ENCODE results near the gene CCDC97. TPM values are rescaled to one million over a fixed set of nuclear protein-coding genes. Genes with fewer than 3 reads are reported as not detected.
"Not testable (repeated sequence)": the region's sequence is repeated elsewhere in the genome, so short reads cannot be mapped to it uniquely, and the experiment has no call there.

Gene CCDC97
- polyA plus RNA-seq, 1 of the 3 experiments (the other 2 are of a cell fraction) = 9.6 TPM

DNA sequence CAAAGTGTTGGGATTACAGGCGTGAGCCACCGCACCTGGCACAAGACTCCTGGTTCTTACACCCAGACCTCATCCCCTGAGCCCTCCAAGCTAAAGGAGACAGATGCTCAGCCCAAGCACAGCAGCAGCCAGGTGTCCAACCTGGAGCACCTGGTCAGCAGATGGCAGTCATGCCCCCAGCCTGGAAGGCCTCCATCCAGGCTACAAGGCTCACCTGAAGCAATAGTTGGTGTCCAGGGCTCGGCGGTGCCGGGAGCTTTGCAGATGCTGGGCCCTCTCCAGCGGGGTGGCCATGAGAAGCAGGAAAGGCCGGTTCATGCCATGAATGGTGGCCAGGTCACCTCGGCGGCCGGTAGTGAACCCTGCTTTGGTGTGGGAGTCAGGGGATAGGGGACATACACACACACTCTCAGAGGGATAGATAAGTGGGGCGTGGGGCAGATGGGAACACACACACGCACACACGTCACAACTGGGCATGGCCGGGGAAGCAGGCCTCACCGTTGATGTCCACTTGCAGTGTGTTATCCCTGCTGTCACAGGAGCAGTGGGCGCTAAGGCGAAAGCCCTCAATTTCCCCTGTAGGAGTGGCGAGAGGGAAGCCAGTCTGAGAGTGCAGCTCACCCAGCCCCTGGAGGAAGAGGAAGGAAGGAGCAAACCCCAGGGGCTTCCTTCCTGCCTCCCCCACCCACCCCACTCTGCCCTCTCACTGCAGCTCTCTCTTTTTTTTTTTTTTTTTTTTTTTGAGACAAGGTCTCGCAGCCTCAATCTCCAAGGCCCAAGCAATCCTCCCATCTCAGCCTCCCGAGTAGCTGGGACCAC is 31.9 kb downstream of the CCDC97 start:
- POLR2A ChIA-PET = no interaction called here
- no peaks in the 10 kb centered on the region for H3K9me2 ChIP-seq
- peak; percentile 8 for DNase-seq
- no peaks in the 10 kb centered on the region for H3K4me1 ChIP-seq (ENCODE audit: control insufficient read depth in 1 of 2, insufficient read depth in 2 of 2, low read depth in 1 of 2, low read length in 1 of 2)
- no peaks in the 10 kb centered on the region for H3K9me3 ChIP-seq
- H3K9ac ChIP-seq = no peak overlapping the region
- no peak overlapping the region for H3K4me2 ChIP-seq
- H3K36me3 ChIP-seq (replicated peaks in 1 of 2; ENCODE audit: control insufficient read depth in 1 of 2, insufficient read depth in 2 of 2, low read length in 1 of 2) = peaks cover 9 to 76% of the 10 kb centered on the region in 2 experiments
- H3K27me3 ChIP-seq (ENCODE audit: insufficient read depth) = no peaks in the 10 kb centered on the region
- no peak overlapping the region for H3K4me3 ChIP-seq (ENCODE audit: low read depth in 2 of 2, low read length in 1 of 2)
- peaks cover 26% of the 10 kb centered on the region for H3F3A ChIP-seq (replicated peaks; ENCODE audit: insufficient read depth)
- H3K79me2 ChIP-seq (ENCODE audit: insufficient read depth) = peaks cover 96% of the 10 kb centered on the region
- no peak overlapping the region for H2AFZ ChIP-seq (ENCODE audit: low read depth)
- WGBS (ENCODE audit: low lambda C conversion rate) = 98% methylated on average over 16 of the region's 20 CpGs
- H3K27ac ChIP-seq (ENCODE audit: low read depth in 2 of 2, low read length in 1 of 2) = no peak overlapping the region
- CTCF ChIA-PET = interaction anchor here (0.6 to 1.8 kb wide), 3 partner anchors 11 to 20 kb away, joined by 3 to 6 read pairs (median 3); no protein-coding TSS in a partner anchor
- H4K20me1 ChIP-seq (ENCODE audit: insufficient read depth) = peaks cover 91% of the 10 kb centered on the region
- TF ChIP-seq NFIC (IDR thresholded peaks at IDR 0.05; ENCODE audit: borderline replicate concordance) = no peak
- TF ChIP-seq, protein P1, sequence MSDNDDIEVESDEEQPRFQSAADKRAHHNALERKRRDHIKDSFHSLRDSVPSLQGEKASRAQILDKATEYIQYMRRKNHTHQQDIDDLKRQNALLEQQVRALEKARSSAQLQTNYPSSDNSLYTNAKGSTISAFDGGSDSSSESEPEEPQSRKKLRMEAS (IDR thresholded peaks at IDR 0.05; ENCODE audit: low read depth) = no peak
- TF ChIP-seq, protein P2, sequence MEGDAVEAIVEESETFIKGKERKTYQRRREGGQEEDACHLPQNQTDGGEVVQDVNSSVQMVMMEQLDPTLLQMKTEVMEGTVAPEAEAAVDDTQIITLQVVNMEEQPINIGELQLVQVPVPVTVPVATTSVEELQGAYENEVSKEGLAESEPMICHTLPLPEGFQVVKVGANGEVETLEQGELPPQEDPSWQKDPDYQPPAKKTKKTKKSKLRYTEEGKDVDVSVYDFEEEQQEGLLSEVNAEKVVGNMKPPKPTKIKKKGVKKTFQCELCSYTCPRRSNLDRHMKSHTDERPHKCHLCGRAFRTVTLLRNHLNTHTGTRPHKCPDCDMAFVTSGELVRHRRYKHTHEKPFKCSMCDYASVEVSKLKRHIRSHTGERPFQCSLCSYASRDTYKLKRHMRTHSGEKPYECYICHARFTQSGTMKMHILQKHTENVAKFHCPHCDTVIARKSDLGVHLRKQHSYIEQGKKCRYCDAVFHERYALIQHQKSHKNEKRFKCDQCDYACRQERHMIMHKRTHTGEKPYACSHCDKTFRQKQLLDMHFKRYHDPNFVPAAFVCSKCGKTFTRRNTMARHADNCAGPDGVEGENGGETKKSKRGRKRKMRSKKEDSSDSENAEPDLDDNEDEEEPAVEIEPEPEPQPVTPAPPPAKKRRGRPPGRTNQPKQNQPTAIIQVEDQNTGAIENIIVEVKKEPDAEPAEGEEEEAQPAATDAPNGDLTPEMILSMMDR (IDR thresholded peaks at IDR 0.05) = no peak

DNA sequence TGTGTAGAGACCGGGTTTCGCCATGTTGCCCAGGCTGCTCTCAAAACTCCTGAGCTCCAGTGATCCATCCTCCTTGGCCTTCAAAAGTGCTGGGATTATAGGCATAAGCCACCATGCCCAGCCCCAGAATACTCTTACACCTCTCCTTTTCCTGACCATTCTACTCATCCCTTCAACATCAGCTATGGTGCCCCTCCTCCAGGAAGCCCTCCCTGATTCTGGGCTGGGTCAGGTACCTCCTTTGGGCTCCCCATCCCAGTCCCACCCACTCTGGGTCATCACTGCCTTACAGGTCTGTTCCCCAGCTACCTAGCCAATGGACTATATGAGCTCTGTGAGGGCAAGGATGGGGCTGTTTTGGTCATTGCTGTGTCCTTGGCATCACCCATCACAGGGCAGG is 34.2 kb downstream of the CCDC97 start:
- TF ChIP-seq, protein P3, sequence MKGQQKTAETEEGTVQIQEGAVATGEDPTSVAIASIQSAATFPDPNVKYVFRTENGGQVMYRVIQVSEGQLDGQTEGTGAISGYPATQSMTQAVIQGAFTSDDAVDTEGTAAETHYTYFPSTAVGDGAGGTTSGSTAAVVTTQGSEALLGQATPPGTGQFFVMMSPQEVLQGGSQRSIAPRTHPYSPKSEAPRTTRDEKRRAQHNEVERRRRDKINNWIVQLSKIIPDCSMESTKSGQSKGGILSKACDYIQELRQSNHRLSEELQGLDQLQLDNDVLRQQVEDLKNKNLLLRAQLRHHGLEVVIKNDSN (IDR thresholded peaks at IDR 0.05; ENCODE audit: borderline replicate concordance, low read depth) = no peak
- no peak for TF ChIP-seq JUND (IDR thresholded peaks at IDR 0.05)
- no peak overlapping the region for H3K4me3 ChIP-seq (ENCODE audit: low read depth in 2 of 2, low read length in 1 of 2)
- no peak for DNase-seq
- no peak overlapping the region for H3K9ac ChIP-seq
- no peak overlapping the region for H3K4me2 ChIP-seq
- peaks cover 20% of the 10 kb centered on the region for H3F3A ChIP-seq (replicated peaks; ENCODE audit: insufficient read depth)
- H3K9me2 ChIP-seq = no peaks in the 10 kb centered on the region
- no peak overlapping the region for H2AFZ ChIP-seq (ENCODE audit: low read depth)
- peaks cover 87% of the 10 kb centered on the region for H4K20me1 ChIP-seq (ENCODE audit: insufficient read depth)
- 100% methylated on average over 2 of the region's 2 CpGs for WGBS (ENCODE audit: low lambda C conversion rate)
- peaks cover 96% of the 10 kb centered on the region for H3K79me2 ChIP-seq (ENCODE audit: insufficient read depth)
- no peaks in the 10 kb centered on the region for H3K27me3 ChIP-seq (ENCODE audit: insufficient read depth)
- H3K27ac ChIP-seq (ENCODE audit: low read depth in 2 of 2, low read length in 1 of 2) = no peak overlapping the region
- H3K36me3 ChIP-seq (replicated peaks in 1 of 2; ENCODE audit: control insufficient read depth in 1 of 2, insufficient read depth in 2 of 2, low read length in 1 of 2) = peaks cover 9 to 75% of the 10 kb centered on the region in 2 experiments
- ChIA-PET POLR2A (no interaction called here), CTCF (no interaction called here)
- no peaks in the 10 kb centered on the region for H3K9me3 ChIP-seq
- H3K4me1 ChIP-seq (ENCODE audit: control insufficient read depth in 1 of 2, insufficient read depth in 2 of 2, low read depth in 1 of 2, low read length in 1 of 2) = no peaks in the 10 kb centered on the region

DNA sequence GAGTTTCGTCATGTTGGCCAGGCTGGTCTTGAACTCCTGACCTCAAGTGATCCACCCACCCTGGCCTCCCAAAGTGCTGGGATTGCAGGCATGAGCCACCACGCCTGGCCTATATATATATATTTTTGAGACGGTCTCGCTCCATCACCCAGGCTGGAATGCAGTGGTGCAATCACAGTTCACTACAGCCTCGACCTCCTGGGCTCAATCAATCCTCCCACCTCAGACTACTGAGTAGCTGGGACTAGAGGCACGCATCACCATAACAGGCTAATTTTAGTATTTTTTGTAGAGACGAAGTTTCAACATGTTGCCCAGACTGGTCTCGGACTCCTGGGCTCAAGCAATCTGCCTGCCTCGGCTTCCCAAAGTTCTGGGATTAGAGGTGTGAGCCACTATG is 36.9 kb downstream of the CCDC97 start:
- H3K4me2 ChIP-seq; H2AFZ ChIP-seq (ENCODE audit: low read depth); DNase-seq; H3K9ac ChIP-seq; H3K4me1 ChIP-seq (ENCODE audit: control insufficient read depth in 1 of 2, insufficient read depth in 2 of 2, low read depth in 1 of 2, low read length in 1 of 2); H3K4me3 ChIP-seq (ENCODE audit: low read depth in 2 of 2, low read length in 1 of 2); H3K27me3 ChIP-seq (ENCODE audit: insufficient read depth); H3K9me3 ChIP-seq; POLR2A ChIA-PET; CTCF ChIA-PET; H3F3A ChIP-seq (replicated peaks; ENCODE audit: insufficient read depth); H3K27ac ChIP-seq (ENCODE audit: low read depth in 2 of 2, low read length in 1 of 2); H3K9me2 ChIP-seq: not testable (repeated sequence)
- WGBS (ENCODE audit: low lambda C conversion rate) = 94% methylated on average over 9 of the region's 9 CpGs
- H3K79me2 ChIP-seq (ENCODE audit: insufficient read depth) = peaks cover 97% of the 10 kb centered on the region
- H4K20me1 ChIP-seq (ENCODE audit: insufficient read depth) = peaks cover 91% of the 10 kb centered on the region
- peaks cover 9 to 72% of the 10 kb centered on the region in 2 experiments for H3K36me3 ChIP-seq (replicated peaks in 1 of 2; ENCODE audit: control insufficient read depth in 1 of 2, insufficient read depth in 2 of 2, low read length in 1 of 2)

All from SK-N-SH (cell line).